Muscle layer of duodenum (tissue), 2 donors: ENCODE results near the gene RASL11A.

Experiments used
- H3K27ac ChIP-seq: one replicate; pipeline ENCODE4 v1.7.0; 2013; ENCODE audit warnings: mild to moderate bottlenecking, low read length
- H3K27me3 ChIP-seq: one replicate; pipeline ENCODE4 v1.7.0; 2013; ENCODE audit warnings: low read depth, mild to moderate bottlenecking, control low read depth, low read length
- H3K36me3 ChIP-seq, 2 donors: one replicate each; pipeline ENCODE4 v1.7.0; 2013; ENCODE audit warnings: low read length in 2 of 2, control low read depth in 1 of 2, mild to moderate bottlenecking in 1 of 2; ENCODE audit not compliant: insufficient read depth in 2 of 2, control insufficient read depth in 1 of 2
- H3K4me1 ChIP-seq, 2 donors: one replicate each; pipeline ENCODE4 v1.7.0; 2013; ENCODE audit warnings: low read length in 2 of 2, mild to moderate bottlenecking in 2 of 2, control low read depth in 1 of 2, moderate library complexity in 1 of 2; ENCODE audit not compliant: insufficient read depth in 2 of 2, control insufficient read depth in 1 of 2
- H3K4me3 ChIP-seq, 2 donors: one replicate each; pipeline ENCODE4 v1.7.0; 2013; ENCODE audit warnings: low read length in 2 of 2, low read depth in 1 of 2, mild to moderate bottlenecking in 1 of 2
- H3K9me3 ChIP-seq, 2 donors: one replicate each; pipeline ENCODE4 v1.7.0; 2013; ENCODE audit warnings: low read length in 2 of 2, control low read depth in 1 of 2, mild to moderate bottlenecking in 1 of 2; ENCODE audit not compliant: control insufficient read depth in 1 of 2
- donor health status: healthy.

The RASL11A gene

GRCh38 chr13:27252467-27252866, 18.2 kb upstream of the RASL11A start:
- H3K27ac ChIP-seq: peak overlapping the region; percentile 98
- peaks cover 14 to 32% of the 10 kb centered on the region in 2 donors for H3K4me1 ChIP-seq
- no peaks in the 10 kb centered on the region for H3K9me3 ChIP-seq
- H3K4me3 ChIP-seq: peak overlapping the region; percentile 70 to 99
- H3K36me3 ChIP-seq: peaks cover 28 to 34% of the 10 kb centered on the region in 2 donors
- H3K27me3 ChIP-seq: no peaks in the 10 kb centered on the region

- peaks cover 14 to 31% of the 10 kb centered on the region in 2 donors for H3K4me1 ChIP-seq
- H3K27ac ChIP-seq: no peak overlapping the region
- no peak overlapping the region for H3K4me3 ChIP-seq
- H3K36me3 ChIP-seq: peaks cover 54 to 55% of the 10 kb centered on the region in 2 donors
- no peaks in the 10 kb centered on the region for H3K9me3 ChIP-seq
- H3K27me3 ChIP-seq: no peaks in the 10 kb centered on the region
Observed at GRCh38 chr13:27257233-27257568, 13.4 kb upstream of the RASL11A start.

- Histone ChIP-seq H3K4me1 (peaks cover 14 to 27% of the 10 kb centered on the region in 2 donors), H3K36me3 (peaks cover 54 to 56% of the 10 kb centered on the region in 2 donors), H3K27ac (no peak overlapping the region), H3K9me3 (no peaks in the 10 kb centered on the region), H3K4me3 (no peak overlapping the region), H3K27me3 (no peaks in the 10 kb centered on the region)
Observed at GRCh38 chr13:27257648-27258253, 12.9 kb upstream of the RASL11A start.

- H3K36me3 ChIP-seq: peaks cover 53 to 56% of the 10 kb centered on the region in 2 donors
- no peaks in the 10 kb centered on the region for H3K9me3 ChIP-seq
- H3K27ac ChIP-seq: peak overlapping the region; percentile 63
- H3K4me3 ChIP-seq: no peak overlapping the region
- no peaks in the 10 kb centered on the region for H3K27me3 ChIP-seq
- H3K4me1 ChIP-seq: peaks cover 7 to 19% of the 10 kb centered on the region in 2 donors
Observed at GRCh38 chr13:27258637-27259386, 11.8 kb upstream of the RASL11A start.

- H3K4me1 ChIP-seq: peaks cover 4 to 19% of the 10 kb centered on the region in 2 donors
Observed at GRCh38 chr13:27259831-27260230, 10.8 kb upstream of the RASL11A start.

GRCh38 chr13:27261396-27261795, 9.2 kb upstream of the RASL11A start:
- no peaks in the 10 kb centered on the region for H3K9me3 ChIP-seq
- no peaks in the 10 kb centered on the region for H3K27me3 ChIP-seq
- no peak overlapping the region for H3K27ac ChIP-seq
- H3K4me1 ChIP-seq: peaks cover 0 to 30% of the 10 kb centered on the region in 2 donors
- peaks cover 32 to 39% of the 10 kb centered on the region in 2 donors for H3K36me3 ChIP-seq
- H3K4me3 ChIP-seq: no peak overlapping the region

More at GRCh38 chr13:27259831-27260230, 10.8 kb upstream of the RASL11A start:
- Histone ChIP-seq H3K9me3 (no peaks in the 10 kb centered on the region), H3K4me3 (no peak overlapping the region), H3K36me3 (peaks cover 44 to 52% of the 10 kb centered on the region in 2 donors), H3K27me3 (no peaks in the 10 kb centered on the region), H3K27ac (peak overlapping the region; percentile 63)

- H3K27ac ChIP-seq: no peak overlapping the region
- H3K9me3 ChIP-seq: no peaks in the 10 kb centered on the region
- no peak overlapping the region for H3K4me3 ChIP-seq
Observed at GRCh38 chr13:27263438-27263837, 7.2 kb upstream of the RASL11A start.

GRCh38 chr13:27264181-27264580, 6.4 kb upstream of the RASL11A start:
- peaks cover 10 to 11% of the 10 kb centered on the region in 2 donors for H3K36me3 ChIP-seq
- peak overlapping the region; percentile 19 for H3K27ac ChIP-seq
- H3K4me1 ChIP-seq: peaks cover 14 to 42% of the 10 kb centered on the region in 2 donors
- no peaks in the 10 kb centered on the region for H3K27me3 ChIP-seq
- no peak overlapping the region for H3K4me3 ChIP-seq
- no peaks in the 10 kb centered on the region for H3K9me3 ChIP-seq

More at GRCh38 chr13:27263438-27263837, 7.2 kb upstream of the RASL11A start:
- peaks cover 16 to 19% of the 10 kb centered on the region in 2 donors for H3K36me3 ChIP-seq
- peaks cover 14 to 42% of the 10 kb centered on the region in 2 donors for H3K4me1 ChIP-seq
- no peaks in the 10 kb centered on the region for H3K27me3 ChIP-seq

- Histone ChIP-seq H3K4me1 (peaks cover 14 to 41% of the 10 kb centered on the region in 2 donors), H3K27ac (peak overlapping the region; percentile 19), H3K9me3 (no peaks in the 10 kb centered on the region), H3K4me3 (no peak overlapping the region), H3K27me3 (no peaks in the 10 kb centered on the region), H3K36me3 (peaks cover 5 to 7% of the 10 kb centered on the region in 2 donors)
Observed at GRCh38 chr13:27264648-27265047, 6.0 kb upstream of the RASL11A start.

- no peak overlapping the region for H3K4me3 ChIP-seq
- H3K27me3 ChIP-seq: no peaks in the 10 kb centered on the region
- peak overlapping the region; percentile 67 for H3K27ac ChIP-seq
- peaks cover 14 to 49% of the 10 kb centered on the region in 2 donors for H3K4me1 ChIP-seq
- H3K9me3 ChIP-seq: no peaks in the 10 kb centered on the region
- H3K36me3 ChIP-seq: peaks cover 0 to 4% of the 10 kb centered on the region in 2 donors
Observed at GRCh38 chr13:27266917-27267316, 3.7 kb upstream of the RASL11A start.

- Histone ChIP-seq H3K9me3 (no peaks in the 10 kb centered on the region), H3K27me3 (no peaks in the 10 kb centered on the region), H3K4me3 (no peak overlapping the region), H3K36me3 (no peaks in the 10 kb centered on the region), H3K4me1 (peaks cover 14 to 51% of the 10 kb centered on the region in 2 donors), H3K27ac (peak overlapping the region; percentile 67)
Observed at GRCh38 chr13:27267596-27267995, 3.0 kb upstream of the RASL11A start.
